Mucosa of gallbladder (tissue), 1 donor: ENCODE data around the gene KLHL34. TPM values are rescaled to one million over a fixed set of nuclear protein-coding genes. Genes with fewer than 3 reads are reported as not detected.

ENCODE experiments used
- DNase-seq: peaks from one replicate; pipeline ENCODE4 v3.0.0-alpha.2; 2020; ENCODE audit warnings: low spot score
- total RNA-seq: library from RNA; stranded (reverse); gene quantifications from one replicate; pipeline ENCODE4 v1.2.1, GENCODE V29; 2021
- donor health status: DM: no; HTN: no; CAD: no.

Gene KLHL34, protein sequence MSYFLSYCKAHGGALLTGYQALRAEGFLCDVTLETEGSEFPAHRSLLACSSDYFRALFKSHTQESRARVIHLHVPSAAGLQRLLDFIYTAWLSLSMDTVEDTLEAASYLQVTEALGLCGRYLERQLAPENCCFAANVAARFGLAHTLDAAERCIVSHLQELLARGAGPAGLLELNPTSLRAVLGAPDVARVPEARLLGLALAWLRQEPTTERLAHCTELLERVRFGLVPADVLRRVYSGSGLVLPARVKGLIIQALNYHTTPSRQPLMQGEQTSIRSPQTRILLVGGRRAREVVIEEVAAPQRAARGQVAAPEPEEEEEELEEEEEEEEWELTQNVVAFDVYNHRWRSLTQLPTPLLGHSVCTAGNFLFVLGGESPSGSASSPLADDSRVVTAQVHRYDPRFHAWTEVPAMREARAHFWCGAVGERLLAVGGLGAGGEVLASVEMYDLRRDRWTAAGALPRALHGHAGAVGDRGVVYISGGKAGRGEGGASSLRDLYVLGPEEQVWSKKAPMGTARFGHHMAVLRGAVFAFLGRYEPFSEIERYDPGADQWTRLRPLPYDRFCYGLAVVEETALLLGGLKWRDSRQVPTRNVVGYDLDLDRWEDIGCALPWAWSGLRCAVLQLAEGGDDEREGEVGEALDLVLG
- total RNA-seq, result 0.29 TPM

DNA sequence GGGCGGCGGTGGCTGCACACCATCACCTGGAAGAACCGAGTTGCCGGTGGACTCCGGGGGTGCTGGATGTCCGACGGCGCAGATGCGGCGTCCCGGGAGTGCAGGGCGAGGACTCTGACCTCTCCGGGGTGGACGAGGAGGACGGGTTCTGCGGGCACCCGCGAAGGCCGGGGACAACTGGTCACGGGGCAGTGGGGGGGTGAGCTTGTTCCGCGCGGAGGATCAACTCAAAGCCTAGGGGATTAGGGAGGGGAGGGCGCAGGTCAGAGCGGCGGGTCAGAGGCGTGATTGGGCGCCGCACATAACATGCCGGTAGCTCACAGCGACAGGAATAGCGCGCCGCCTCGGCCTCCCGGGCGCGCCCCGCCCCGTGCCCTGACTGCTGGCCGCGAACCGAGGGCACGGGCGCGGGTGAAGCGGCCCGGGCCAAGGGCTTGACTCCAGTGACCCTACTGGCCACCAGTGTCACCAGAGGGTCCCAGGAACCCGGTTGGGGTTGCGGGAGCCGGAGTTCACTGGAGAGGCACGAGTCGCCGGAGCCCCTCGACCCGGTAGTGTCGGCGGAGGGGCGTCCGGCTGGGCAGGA is at the start of gene KLHL34:
KLHL34 (minus strand) TSS at position 179 of the 586 bp plus-strand sequence. CDS start 542 bp downstream, outside the sequence.
- no peak for DNase-seq

DNA sequence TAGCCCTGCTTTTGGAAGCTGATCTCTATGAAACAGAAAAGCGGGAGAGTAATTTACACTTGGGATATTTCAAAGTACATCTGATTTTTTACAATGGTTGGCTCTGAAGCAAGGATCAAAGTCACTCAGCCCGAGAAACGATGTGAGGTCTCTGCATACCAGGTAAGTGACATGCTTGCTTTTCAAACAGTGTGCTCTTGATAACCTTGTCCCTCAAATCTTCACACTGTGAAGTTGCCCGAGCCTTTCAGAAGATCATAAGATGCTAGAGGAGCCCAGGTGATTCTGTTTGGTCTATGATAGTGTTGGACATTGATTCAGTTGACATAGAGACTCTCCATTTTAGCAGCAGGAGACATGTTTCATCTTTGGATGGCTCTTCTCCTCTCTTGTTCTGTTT is 47.1 kb upstream of the KLHL34 start:
- no peak for DNase-seq

DNA sequence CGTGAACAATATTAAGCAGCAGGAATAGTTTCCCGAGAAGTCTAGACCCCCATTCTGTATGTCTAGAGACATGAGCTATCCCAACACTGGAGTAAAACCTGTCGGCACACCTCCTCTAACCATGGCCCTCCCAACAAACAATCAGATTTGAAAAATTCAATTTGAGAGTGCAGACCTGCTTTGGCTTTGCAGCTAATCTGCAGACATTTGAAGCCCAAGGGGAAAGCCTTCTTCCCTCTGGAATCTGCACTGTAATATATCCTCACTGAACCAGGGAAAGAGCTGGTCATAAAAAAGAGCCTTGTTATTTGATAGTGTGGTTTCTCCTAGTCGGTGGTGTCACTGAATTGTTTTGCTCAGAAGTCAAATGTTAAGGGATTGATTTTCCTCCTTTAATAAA is 44.6 kb upstream of the KLHL34 start:
- DNase-seq, result no peak

DNA sequence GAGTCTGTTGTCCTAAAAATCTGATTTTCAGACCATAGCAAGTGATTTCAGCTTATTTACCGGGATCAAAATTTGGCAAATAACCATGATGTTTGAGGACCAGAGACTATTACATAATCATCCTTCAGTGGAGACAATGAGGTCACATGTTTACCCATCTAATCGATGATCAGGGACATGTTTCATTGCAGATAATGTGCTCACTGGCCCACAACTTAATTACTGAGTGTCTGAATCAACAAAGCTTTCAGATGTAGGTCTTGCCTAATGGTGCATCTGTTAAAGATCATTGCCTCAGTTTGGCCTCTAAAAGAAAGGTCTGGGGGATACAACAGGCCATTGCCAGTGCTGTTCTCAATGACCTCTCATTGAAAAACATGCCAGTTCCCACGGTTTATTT is 42.8 kb upstream of the KLHL34 start:
- DNase-seq, result no peak

DNA sequence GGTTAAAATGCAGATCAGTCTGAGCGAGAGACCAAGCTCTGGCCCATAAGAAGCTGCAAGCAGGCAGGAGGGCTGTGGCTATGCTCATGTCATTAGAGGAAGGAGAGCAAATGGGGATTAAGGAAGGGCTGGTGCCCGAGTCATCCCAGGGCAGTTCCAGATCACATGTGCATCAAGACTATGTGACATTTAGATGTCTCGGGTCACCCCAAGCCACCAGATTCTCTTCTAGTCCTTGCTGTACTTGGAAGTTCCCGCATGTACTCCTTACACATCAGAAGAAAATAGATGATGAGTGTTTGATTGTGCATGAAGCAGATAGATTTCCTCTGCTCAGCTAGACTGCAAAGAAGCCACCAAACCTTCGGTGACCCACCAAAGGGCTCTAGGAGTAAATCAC is 42.1 kb upstream of the KLHL34 start:
- DNase-seq, result no peak

DNA sequence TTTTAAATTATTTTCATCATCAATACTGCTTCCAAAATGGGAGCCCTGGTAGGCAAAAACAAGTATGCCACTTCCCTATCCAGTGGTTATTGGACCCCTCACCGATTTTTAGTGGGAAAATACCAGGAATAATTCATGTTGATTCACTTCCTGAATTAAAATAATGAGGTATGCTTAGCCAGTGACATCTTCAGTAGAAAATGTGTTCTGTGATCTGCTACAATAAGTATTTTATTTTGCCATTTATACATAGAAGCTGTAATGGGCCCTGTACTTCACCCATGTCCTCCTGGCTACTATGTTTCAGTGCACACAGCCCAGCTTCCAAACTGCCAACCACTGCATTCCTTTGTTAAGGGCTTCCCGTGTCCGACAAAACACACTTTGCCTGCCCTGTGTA is 41.0 kb upstream of the KLHL34 start:
- DNase-seq, result no peak

DNA sequence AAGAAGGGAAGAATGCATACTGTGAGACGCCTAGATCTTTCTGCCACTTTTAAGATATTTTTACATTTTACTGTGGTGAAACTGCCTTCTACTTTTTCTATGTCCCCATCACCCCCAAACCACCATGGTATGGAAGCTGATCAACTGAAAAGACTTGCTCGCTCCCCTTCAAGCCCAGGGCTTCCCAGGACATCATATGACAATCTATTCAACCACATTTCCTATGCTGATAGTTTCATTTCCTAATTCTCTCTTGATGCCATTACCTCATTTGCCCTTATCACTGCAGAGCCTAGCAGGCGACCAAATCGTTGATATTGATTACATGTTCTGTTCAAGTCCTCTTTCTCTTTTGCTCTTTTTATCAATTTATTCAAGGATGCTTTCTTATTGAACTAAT is 40.1 kb upstream of the KLHL34 start:
- DNase-seq, result no peak

DNA sequence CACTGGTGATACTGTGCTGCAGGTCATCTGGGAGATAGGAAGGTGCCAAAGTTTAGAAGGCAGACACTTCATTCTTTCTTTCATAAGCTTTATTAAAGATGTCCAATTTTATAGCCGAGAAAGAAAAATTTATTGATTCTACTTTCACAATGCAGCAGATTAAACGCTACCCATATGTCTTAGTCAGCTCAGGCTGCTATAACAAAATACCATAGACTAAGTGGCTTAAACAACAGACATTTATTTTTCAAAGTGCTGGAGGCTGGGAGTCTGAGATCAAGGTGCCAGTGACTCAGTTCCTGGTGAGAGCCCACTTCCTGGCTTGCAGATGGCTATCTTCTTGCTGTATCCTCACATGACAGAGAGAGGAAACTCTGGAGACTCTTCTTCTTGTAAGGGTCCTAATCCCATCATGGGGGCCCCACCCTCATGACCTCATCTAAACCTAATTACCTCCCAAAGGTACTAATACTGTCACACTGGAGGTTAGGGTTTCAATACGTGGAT is 33.4 kb upstream of the KLHL34 start:
- no peak for DNase-seq

DNA sequence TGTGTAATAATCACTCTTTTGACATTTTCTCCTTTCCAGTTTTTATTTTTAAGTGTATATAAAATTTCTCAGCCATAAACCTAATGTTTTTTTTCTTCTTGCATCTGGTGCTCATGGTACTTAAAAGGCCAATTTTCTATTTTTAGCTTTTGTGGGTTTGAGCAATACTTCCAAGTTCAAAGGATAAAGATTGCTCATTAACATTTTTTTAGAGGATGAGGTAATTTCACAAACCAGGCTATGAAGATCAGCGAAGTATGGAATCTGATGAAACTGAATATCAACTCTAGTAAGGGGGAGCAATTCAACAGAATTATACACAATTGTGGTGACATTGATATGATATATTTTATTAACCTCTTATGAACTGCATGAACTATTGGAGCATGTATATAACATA is 25.8 kb upstream of the KLHL34 start:
- no peak for DNase-seq

DNA sequence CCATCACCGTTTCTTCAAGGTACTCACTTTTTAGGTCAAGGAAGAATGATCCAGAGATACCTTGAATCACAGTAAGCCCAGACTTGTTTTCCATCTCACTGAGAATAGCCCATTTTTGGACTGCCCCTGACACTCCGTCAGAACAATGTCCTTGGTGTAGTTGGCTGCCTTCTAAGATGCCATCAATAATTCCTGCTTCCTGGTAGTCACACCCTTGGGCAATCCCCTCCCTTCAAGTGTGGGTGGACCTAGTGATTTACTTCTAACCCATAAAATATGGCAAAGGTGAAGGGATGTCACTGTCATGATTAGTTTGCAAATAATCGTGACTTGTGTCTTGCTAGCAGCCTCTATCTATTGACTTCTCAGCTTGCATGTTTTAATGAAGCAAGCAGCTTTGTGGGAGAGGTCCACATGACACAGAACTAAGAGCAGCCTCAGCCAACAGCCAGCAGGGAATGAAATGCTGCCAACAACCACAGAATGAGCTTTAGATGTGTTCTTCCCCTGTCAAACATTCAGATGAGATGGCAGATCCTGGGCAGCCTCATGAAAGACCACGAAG is 20.0 kb upstream of the KLHL34 start:
- DNase-seq, result no peak

DNA sequence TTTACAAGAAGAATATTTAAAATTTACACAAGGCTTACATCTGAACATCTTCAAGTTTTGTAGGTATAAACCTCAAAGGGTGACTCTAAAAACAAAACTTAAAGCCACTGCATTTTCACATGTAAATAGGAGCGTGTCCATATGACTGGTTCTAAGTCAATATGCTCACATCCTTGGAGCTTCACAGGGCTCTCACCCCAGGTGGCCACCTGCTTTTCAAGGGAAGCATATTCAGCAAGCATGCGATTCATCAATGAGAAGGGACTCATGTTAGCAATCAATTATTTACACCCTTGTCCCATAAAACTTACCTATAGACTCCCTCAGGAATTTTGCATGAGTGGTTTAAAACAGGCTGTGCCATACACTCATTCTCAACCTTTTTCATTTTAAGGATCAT is 17.8 kb upstream of the KLHL34 start:
- no peak for DNase-seq

DNA sequence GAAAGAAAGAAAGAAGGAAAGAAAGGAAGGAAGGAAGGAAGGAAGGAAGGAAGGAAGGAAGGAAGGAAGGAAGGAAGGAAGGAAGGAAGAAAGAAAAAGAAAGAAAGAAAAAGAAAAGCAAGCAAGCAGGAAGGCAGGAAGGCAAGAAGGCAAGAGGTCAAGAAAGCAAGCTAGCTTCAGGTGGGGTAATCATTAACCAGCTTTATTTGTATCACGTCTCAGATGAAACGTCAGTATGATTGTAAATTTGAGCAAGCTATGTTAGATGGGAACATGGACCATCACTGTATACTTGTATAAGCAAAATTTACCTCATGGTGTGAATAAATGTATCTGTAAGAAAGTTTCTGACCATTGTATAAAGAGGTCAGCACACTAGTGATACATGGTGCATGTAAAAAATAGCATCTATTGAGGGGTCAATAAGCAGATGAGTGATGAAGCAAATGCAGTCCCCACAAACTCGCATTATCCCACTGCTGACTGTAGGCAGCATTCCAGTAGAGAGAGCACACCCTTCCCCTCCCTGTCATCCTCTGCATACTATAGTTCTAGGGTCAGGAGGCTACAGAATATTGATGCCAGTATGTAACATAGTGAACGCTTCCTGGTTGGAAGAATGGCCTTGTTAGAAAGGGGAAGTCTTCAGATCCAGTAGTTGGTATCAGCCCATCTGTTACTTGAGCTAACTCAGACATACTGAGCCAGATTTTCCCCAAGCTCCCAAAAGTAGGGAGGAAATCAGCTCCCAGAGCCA is 16.5 kb upstream of the KLHL34 start:
- no peak for DNase-seq

DNA sequence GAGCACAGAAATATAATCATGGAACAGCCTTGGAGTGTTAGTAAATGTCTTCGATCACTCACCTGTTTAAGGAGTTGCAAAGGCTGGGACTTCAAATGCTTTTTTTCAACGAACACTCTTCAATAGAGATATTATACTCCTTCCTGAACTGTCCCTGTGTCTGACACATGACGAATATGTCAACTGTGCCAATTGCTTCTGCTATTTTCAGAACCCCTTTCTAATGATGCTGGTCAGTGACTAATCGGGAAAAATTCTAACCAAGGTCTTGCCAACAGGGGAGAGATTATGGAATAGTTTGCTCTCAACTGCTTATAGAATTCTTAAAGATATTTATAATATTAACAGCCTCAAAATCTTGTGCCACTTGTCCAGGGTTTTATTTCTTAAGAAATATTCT is 8.5 kb upstream of the KLHL34 start:
- no peak for DNase-seq

DNA sequence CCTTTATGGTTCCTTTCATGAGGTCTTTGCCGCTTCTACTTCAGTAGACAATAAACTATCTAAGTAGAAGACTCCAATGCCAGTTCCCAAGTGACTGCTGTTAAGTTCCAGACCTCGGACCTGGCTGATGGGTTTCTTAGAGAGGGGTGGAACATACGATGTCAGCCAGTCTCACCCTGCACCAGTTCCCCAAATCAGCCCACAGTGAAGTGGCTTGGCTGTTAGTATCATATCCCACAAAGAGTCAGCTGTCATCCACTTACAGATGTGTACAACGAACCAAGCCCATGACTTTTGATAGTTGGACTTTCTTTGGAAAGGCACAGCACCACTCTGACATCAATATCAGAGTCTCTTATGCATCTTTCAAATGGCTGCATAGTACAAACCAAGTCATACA is 8.1 kb upstream of the KLHL34 start:
- no peak for DNase-seq

DNA sequence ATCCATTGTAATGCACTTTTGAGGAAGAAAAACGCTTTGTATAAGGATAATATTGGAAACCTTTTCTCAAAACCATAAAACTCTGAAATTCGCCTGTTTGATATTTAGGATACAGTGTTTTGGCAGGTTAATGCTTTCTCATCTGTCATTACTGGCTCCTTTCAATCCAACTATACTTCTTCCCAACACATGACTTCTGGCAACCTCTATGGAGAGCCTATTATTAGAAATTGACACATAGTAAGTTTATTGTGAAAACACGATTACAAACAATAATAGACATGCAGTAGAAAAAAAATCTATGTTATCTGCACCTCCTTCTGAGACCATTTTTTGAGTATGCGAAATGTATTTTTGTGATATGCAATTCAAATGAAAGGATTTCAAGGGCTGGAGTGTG is 4.6 kb upstream of the KLHL34 start:
- no peak for DNase-seq

DNA sequence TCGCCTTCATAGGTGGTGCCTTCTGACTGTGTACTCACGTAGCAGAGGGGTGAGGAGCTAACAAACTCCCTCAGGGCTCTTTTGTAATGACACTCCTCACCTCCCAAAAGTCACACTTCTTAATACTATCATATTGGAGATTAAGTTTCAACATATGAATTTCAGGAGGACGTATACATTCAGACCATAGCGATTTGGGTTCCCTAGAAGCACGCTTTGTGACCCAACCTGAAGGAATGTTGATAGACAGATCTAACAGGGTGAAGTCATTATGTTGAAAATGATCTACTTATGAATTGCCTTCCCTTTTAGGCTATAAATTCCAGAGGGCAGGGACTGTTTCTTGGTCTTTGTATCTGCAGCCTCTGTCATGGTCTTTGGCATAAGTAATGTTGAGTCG is 3.2 kb upstream of the KLHL34 start:
- no peak for DNase-seq

DNA sequence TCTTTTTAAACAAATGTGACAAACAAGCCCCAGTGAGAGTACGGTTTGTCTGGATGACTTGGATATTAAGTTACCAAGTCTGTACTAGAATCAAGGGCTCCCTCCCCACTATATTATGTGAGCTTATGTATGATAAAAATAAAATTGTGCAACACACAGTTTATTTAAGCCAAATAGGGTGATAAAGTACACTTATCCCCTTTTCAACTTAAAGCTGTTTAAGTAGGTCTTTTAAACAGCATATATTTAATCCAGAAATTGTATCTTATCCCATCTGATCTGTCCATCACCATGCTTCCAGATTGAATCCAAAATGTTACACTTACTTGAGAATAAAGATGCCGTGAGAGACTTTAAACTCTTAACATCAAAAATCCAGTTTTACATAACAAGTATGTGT is 2.0 kb upstream of the KLHL34 start:
- no peak for DNase-seq

DNA sequence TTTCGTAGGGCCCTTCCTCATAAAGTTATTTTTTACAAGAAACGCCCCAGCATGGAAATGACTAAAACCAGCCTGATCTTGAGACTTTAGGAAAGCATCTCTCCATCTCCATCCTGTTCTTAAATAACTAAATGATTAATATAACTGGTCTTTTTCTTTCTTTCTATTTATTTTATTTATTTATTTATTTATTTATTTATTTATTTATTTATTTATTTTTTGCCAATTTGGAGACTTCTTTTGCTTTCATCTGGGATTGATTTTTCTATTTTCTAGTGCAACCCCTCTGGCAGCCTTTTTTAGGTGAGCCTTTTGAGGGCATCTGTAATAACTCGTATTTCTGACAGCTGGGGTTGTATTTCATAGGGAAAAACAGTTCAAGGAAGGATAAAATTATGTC is 1.2 kb upstream of the KLHL34 start:
- DNase-seq, result no peak

DNA sequence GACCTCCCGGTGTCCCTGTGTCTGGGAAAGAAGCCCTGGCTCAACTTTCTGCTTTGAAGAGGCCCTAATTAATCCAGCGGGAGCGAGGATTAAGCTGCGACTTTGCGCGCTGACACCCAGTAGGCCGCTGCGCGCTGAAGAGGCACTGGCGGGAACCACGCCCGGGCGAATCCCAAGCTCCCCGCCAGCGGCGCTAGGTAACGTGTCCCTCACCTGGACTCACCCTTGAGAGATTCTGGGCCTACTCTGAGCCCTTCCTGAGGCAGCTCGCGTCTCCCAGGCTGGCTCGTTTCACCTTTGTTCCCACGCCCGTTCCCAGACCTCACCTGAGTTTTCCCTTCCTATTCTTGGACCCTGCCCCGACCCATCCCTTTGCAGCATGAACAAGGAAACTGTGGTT is 616 bp upstream of the KLHL34 start:
- DNase-seq, result no peak

DNA sequence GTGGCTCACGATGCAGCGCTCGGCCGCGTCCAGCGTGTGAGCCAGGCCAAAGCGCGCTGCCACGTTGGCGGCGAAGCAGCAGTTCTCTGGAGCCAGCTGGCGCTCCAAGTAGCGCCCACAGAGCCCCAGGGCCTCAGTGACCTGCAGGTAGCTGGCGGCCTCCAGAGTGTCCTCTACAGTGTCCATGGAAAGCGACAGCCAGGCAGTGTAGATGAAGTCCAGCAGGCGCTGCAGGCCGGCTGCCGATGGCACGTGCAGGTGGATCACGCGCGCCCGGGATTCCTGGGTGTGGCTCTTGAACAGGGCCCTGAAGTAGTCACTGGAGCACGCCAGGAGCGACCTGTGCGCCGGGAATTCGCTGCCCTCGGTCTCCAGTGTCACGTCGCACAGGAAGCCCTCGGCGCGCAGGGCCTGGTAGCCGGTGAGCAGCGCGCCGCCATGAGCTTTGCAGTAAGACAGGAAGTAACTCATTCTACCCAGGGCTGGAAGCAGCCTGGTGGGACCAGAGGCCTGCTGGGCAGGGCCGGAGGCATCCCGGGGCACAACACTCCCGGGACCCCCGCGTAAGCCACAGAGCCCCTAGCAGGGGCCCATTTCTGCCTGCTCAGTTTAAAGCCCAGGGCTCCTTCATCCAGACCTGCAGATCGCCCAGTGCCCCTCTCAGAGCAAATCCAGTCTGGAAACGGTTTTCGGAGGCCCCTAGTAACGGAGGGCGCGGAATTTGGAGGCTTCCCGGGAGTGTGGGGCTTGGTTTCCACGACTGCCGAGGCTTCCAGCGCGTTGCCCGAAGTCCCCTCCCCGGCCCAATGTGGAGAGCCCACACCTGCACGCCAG is 595 bp downstream of the KLHL34 start:
- no peak for DNase-seq
